SU-DHL-6 (cell line): ENCODE measurements around the gene TMPRSS11E.

Experiments
- H2AFZ ChIP-seq: fragments of 200-600 bp; sonication (generic); 2 replicates; pipeline ENCODE4 v1.6.1; 2014; ENCODE audit warnings: low read depth, mild to moderate bottlenecking, moderate library complexity, mixed read lengths, antibody characterized with exemption, low read length; ENCODE audit not compliant: severe bottlenecking
- H3F3A ChIP-seq: fragments of 200-600 bp; shearing (Covaris generic); 2 replicates; pipeline ENCODE4 v1.6.0; 2016; ENCODE audit warnings: antibody characterized with exemption, mild to moderate bottlenecking; ENCODE audit not compliant: insufficient read depth
- H3K27ac ChIP-seq: fragments of 200-600 bp; sonication (generic); 2 replicates; pipeline ENCODE4 v1.5.1; 2016; ENCODE audit warnings: low read depth, mild to moderate bottlenecking, low read length, moderate library complexity, mixed read lengths
- H3K27me3 ChIP-seq: fragments of 200-600 bp; sonication (generic), shearing (Covaris generic); 2 replicates; pipeline ENCODE4 v1.6.0; 2014; ENCODE audit warnings: mild to moderate bottlenecking, low read length
- H3K36me3 ChIP-seq: fragments of 200-600 bp; sonication (generic); 2 replicates; pipeline ENCODE4 v1.6.1; 2014; ENCODE audit warnings: mild to moderate bottlenecking, low read length, mixed read lengths
- H3K4me2 ChIP-seq: fragments of 300-600, 200-600 bp; shearing (Covaris generic), sonication (generic); 2 replicates; pipeline ENCODE4 v1.6.0; 2014; ENCODE audit warnings: low read length, low read depth, mild to moderate bottlenecking; ENCODE audit not compliant: poor library complexity, severe bottlenecking
- H3K4me3 ChIP-seq: fragments of 200-600 bp; sonication (generic); 2 replicates; pipeline ENCODE4 v1.5.1; 2014; ENCODE audit warnings: antibody characterized with exemption, low read length, mild to moderate bottlenecking, mixed read lengths; ENCODE audit not compliant: insufficient read depth, poor library complexity, severe bottlenecking
- H3K79me2 ChIP-seq: fragments of 200-600 bp; sonication (generic); 2 replicates; pipeline ENCODE4 v1.6.1; 2014; ENCODE audit warnings: mild to moderate bottlenecking, low read length, moderate library complexity; ENCODE audit not compliant: insufficient read depth
- H3K9ac ChIP-seq: fragments of 200-600 bp; sonication (generic); 2 replicates; pipeline ENCODE4 v1.7.0; 2014; ENCODE audit warnings: mild to moderate bottlenecking, low read length
- H3K9me2 ChIP-seq: fragments of 200-600 bp; sonication (generic); replicated peaks from 2 replicates; pipeline ENCODE4 v1.6.1; 2014; ENCODE audit warnings: low read length; ENCODE audit not compliant: insufficient read depth
- H3K9me3 ChIP-seq: fragments of 200-600 bp; sonication (generic); 2 replicates; pipeline ENCODE4 v1.6.1; 2014; ENCODE audit warnings: low read length, mixed read lengths; ENCODE audit not compliant: insufficient read depth
- H4K20me1 ChIP-seq: fragments of 200-600 bp; sonication (generic); 2 replicates; pipeline ENCODE4 v1.6.1; 2014; ENCODE audit warnings: low read depth, mild to moderate bottlenecking, antibody characterized with exemption, low read length, moderate library complexity, mixed read lengths
- CTCF ChIP-seq: fragments of 200-600 bp; sonication (generic); IDR thresholded peaks from one replicate; pipeline ENCODE4 v1.5.1; 2017; ENCODE audit warnings: antibody characterized with exemption, mild to moderate bottlenecking, low read length, moderate library complexity; ENCODE audit not compliant: insufficient read depth, poor library complexity, severe bottlenecking
- EZH2phosphoT487 ChIP-seq: fragments of 200-600 bp; sonication (generic), shearing (Covaris generic); conservative IDR thresholded peaks from 2 replicates; pipeline ENCODE4 v1.6.1; 2018; ENCODE audit warnings: mild to moderate bottlenecking, antibody characterized with exemption, low read length, moderate library complexity, mixed read lengths

The TMPRSS11E gene

GRCh38 chr4:68463796-68464195, 16.5 kb downstream of the TMPRSS11E start:
- Histone ChIP-seq H3F3A (no peaks in the 10 kb centered on the region), H3K9me2 (no peaks in the 10 kb centered on the region), H3K9me3 (no peaks in the 10 kb centered on the region), H3K4me2 (no peak overlapping the region), H3K4me3 (no peak overlapping the region), H2AFZ (no peak overlapping the region), H3K79me2 (no peaks in the 10 kb centered on the region), H4K20me1 (no peaks in the 10 kb centered on the region), H3K9ac (no peak overlapping the region), H3K36me3 (no peaks in the 10 kb centered on the region), H3K27me3 (no peaks in the 10 kb centered on the region), H3K27ac (no peak overlapping the region)
- TF ChIP-seq CTCF (no peak), EZH2phosphoT487 (no peak)

- H3K27ac ChIP-seq: no peak overlapping the region
Observed at GRCh38 chr4:68465058-68465457, 17.8 kb downstream of the TMPRSS11E start.

GRCh38 chr4:68466185-68466584, 18.9 kb downstream of the TMPRSS11E start:
- no peaks in the 10 kb centered on the region for H3K9me3 ChIP-seq
- no peaks in the 10 kb centered on the region for H3K79me2 ChIP-seq
- H3K4me3 ChIP-seq: no peak overlapping the region
- no peak overlapping the region for H2AFZ ChIP-seq
- no peaks in the 10 kb centered on the region for H3K9me2 ChIP-seq
- no peaks in the 10 kb centered on the region for H3F3A ChIP-seq
- H3K27ac ChIP-seq: no peak overlapping the region
- no peaks in the 10 kb centered on the region for H3K36me3 ChIP-seq
- no peaks in the 10 kb centered on the region for H3K27me3 ChIP-seq
- TF ChIP-seq CTCF (no peak), EZH2phosphoT487 (no peak)
- H4K20me1 ChIP-seq: no peaks in the 10 kb centered on the region
- no peak overlapping the region for H3K9ac ChIP-seq
- no peak overlapping the region for H3K4me2 ChIP-seq

More at GRCh38 chr4:68465058-68465457, 17.8 kb downstream of the TMPRSS11E start:
- Histone ChIP-seq H4K20me1 (no peaks in the 10 kb centered on the region), H3K36me3 (no peaks in the 10 kb centered on the region), H3K9me2 (no peaks in the 10 kb centered on the region), H3K79me2 (no peaks in the 10 kb centered on the region), H3F3A (no peaks in the 10 kb centered on the region), H3K9ac (no peak overlapping the region), H3K4me2 (no peak overlapping the region), H2AFZ (no peak overlapping the region), H3K27me3 (no peaks in the 10 kb centered on the region), H3K9me3 (no peaks in the 10 kb centered on the region), H3K4me3 (no peak overlapping the region)
- TF ChIP-seq CTCF (no peak), EZH2phosphoT487 (no peak)
